A673 (cell line): ENCODE measurements around the gene MRPL18.

Experiments
- CTCF ChIP-seq: fragments of 300-800, 200-600 bp; sonication (generic); conservative IDR thresholded peaks from 2 replicates; pipeline ENCODE4 v1.5.1; 2017; ENCODE audit warnings: low read depth, mild to moderate bottlenecking, antibody characterized with exemption, low read length, moderate library complexity, mixed read lengths
- EZH2 ChIP-seq: fragments of 200-600 bp; sonication (generic); IDR thresholded peaks from 2 replicates; pipeline ENCODE4 v1.6.1; 2017; ENCODE audit warnings: borderline replicate concordance, low read depth, mild to moderate bottlenecking, mixed read lengths, antibody characterized with exemption, low read length; ENCODE audit not compliant: poor library complexity, severe bottlenecking

GRCh38 chr6:159838020-159838744 lies 47.9 kb downstream of the MRPL18 start:
- TF ChIP-seq CTCF (no peak), EZH2 (no peak)
